ENCODE measurements around the gene SKOR2.

Gene SKOR2

GRCh38 chr18:47260120-47260923 is 8.9 kb upstream of the SKOR2 start:
- DNase-seq (ENCODE audit: low read depth) = no peak

DNA sequence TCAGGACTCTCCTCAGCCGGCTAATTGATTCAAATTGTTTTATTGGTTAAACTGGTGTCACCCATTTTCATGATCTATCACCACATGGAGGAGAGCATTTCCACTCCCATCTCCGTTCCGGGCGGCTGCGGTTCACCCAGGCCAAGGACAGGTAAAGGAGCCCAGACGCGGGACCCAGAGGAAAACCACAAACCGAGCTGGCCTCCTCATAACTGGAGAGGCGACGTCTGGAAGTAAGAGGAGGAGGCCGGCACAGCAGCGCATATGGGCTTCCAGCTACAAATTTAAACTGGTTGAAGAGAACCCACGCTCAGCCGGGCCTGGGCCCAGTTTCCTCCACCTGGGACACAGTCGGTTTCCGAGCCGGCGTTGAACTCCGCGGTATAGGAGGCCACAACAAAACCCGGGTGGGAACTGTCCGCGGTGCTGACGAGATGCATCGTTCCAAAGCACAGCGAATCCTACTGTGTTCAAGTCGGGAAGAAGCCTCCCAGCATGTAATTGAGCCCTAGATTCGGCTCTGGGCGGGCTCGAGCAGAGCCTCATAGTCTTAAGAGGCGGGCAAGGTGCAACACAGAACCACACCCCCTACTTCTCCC is 3.0 kb upstream of the SKOR2 start:
- no peak for DNase-seq (ENCODE audit: low read depth)

- DNase-seq (ENCODE audit: low read depth) = no peak
Observed at GRCh38 chr18:47253101-47253654, 1.7 kb upstream of the SKOR2 start.

- no peak for DNase-seq (ENCODE audit: low read depth)
Observed at GRCh38 chr18:47250391-47251046, 941 bp downstream of the SKOR2 start.

DNA sequence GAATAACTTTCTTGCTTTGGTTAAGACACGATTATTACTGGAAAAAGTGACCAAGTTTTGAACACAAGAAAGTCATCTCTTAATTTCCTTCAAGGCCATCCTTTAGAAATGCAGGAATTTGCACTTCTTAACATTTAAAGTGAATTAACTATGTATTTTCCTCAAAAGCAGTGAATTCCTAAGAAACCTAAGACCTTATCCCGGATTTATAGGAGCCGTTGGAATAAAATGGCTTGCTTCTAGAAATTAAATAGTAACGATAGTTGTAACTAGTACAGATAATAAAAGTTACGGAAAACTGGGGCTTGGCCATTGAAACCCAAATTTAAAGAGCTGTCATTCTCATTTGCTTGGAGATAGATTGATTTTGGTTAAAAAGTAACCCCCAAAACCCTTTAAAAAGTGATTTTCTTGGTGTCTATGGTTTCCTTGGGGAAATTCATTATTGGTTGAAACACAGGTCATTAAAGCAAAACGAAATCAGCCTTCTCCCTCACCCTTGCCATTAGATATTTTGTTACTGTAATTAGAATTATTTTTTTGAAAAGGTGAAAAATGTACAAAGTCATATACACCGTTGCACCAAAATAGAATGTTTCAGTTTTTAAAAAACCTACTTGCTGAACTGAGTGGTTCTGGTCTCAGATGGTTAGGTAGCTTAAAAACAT is 2.0 kb downstream of the SKOR2 start:
- no peak for DNase-seq (ENCODE audit: low read depth)

DNA sequence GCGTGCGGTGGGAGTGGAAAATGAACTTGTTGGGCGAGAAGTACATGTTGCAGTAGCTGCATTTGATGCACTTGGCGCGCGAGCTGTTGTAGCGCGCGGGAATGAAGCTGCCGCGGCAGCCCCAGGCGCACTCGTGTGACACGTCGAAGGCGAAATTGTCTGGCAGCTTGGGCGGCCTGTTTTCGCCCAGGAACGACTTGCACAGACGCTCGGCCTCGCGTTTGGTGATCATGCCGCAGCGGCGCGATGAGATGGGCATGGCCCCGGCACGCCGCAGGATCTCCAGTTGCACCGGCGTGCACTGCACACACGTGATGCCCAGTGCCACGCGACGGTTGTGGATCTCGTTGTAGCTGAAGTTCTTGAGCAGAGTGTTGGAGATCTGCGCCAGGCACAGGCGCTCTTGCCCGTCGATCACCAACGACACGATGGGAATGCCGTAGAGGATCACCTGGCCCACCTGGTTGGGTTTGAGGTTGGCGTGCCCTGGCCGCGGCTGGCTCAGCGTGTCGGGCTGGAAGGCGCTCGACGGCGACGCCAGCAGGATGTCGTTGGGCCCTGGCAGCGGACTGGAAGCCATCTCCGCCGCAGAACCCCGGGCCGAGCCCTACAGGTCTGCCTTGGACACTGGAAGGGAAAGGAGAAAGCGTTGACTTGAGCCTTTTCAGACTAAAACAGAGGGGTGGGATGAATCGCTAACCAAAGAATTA is 2.7 kb downstream of the SKOR2 start:
- no peak for DNase-seq (ENCODE audit: low read depth)

- no peak for DNase-seq (ENCODE audit: low read depth)
Observed at GRCh38 chr18:47248115-47248603, 3.3 kb downstream of the SKOR2 start.

GRCh38 chr18:47247416-47248114 is 3.9 kb downstream of the SKOR2 start:
- no peak for DNase-seq (ENCODE audit: low read depth)

GRCh38 chr18:47247036-47247415 is 4.4 kb downstream of the SKOR2 start:
- DNase-seq (ENCODE audit: low read depth) = no peak

DNA sequence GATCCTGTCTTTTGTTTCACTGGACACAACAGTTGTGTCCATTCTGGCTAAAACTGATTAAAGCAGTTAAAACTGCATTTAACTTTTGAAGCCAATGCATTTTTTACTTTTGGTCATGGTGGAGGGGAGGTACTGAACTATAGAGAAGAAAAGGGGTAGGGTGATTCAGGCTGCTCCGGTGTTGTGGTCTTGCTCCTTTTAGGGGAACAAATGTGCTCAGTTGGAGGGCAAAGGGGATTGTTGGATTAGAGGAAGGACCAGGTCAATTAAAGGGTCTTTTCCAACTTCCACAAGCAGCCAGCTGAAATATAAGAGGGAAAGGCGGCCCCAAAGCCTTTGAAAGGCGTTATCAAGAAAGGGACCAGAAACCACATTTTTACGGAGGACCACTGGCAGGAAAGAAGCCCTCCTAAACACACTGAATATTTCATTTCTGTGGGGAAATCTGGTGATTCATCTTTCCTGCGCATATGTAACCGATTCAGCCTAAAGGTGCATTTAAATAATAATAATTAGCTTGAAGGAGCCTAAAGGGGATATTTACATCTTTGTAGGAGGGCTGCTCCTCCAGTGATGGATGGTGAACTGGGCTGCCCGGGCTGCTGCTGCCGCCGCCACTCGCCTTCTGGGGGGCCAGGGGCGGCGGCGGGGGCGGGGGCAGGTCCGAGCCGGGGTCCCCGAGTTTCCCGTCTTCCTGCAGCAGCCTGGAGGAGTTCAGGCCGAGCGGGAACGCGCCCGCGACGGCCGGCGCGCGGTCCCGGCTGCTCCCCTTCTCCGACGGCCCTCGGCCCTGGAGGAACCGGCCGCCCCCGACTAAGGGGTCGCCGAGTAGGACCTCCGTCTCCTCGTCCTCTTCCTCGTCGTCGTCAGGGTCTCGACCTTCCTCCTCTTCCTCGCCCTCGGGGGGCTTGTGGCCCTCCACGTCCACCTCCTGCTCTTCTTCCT is 5.2 kb downstream of the SKOR2 start:
- no peak for DNase-seq (ENCODE audit: low read depth)

DNA sequence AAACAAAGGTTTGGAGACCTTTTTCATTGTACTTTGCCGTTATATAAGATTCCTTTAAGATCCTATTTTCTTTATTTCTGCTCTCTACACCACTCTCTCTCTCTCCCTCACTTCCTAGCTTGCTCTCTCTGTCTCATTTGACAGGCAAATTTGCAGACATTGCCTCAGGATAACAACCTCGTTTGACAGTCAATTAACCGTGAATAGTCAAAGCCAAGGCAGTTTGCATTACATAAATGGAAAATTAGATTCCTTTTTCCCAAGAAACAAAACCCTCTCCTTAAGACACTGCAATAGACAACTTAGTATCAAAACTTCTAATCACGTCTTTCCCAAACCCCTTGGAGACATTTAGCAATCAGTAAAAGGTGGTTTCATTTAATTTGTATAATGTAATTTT is 7.4 kb downstream of the SKOR2 start:
- no peak for DNase-seq (ENCODE audit: low read depth)

GRCh38 chr18:47235096-47235495 is 16.4 kb downstream of the SKOR2 start:
- no peak for DNase-seq (ENCODE audit: low read depth)

GRCh38 chr18:47226660-47227059 is 24.8 kb downstream of the SKOR2 start:
- DNase-seq (ENCODE audit: low read depth) = no peak

GRCh38 chr18:47215554-47216138 is 35.8 kb downstream of the SKOR2 start:
- peak; percentile 33 for DNase-seq (ENCODE audit: low read depth)

GRCh38 chr18:47209171-47209570 is 42.3 kb downstream of the SKOR2 start:
- DNase-seq (ENCODE audit: low read depth) = no peak

- DNase-seq (ENCODE audit: low read depth) = no peak
Observed at GRCh38 chr18:47206945-47207637, 44.4 kb downstream of the SKOR2 start.

GRCh38 chr18:47204908-47205522 is 46.4 kb downstream of the SKOR2 start:
- DNase-seq (ENCODE audit: low read depth) = peak; percentile 14
